Activated T-cell treated with anti-CD3 and anti-CD28 coated beads for 48 hours (primary cell): ENCODE results near the gene ATP11A.

Experiments used
- DNase-seq: peaks from one replicate; pipeline ENCODE4 v3.0.0-alpha.2; 2020; ENCODE audit warnings: low read depth

ATP11A gene

DNA sequence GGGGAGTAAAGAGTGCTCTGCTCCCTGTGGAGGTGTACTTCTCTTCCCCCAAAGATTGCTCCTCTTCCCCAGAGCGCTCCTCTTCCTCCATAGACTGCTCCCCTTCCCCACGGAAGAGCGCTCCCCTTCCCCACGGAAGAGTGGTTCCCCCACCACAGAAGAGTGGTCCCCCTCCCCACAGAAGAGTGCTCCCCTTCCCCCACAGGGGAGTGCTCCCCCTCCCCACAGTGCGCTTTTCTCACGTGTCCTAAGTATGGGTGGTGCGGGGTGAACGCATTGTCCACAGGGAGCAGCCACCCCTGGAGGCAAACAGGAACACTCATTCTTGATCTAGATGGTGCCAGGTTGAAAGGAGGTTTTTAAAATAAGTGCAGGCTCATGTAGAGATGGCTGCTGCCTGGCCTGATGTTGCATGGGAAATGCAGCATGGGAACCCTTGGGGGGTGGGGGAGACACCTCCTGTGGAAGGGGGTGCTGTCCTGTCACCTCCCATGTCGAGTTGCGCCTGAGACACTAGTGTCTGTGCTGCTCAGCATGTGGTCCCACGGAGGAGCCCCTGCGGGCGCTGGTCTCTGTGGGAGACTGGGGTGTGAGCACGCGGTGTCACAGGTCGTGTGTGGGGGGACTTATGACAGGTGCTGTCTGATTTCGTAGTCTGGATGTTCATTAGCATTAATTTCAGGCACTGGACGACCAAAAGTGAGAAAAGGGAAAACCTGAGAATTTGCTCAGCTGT lies 52.2 kb downstream of the ATP11A start:
- DNase-seq, result no peak

DNA sequence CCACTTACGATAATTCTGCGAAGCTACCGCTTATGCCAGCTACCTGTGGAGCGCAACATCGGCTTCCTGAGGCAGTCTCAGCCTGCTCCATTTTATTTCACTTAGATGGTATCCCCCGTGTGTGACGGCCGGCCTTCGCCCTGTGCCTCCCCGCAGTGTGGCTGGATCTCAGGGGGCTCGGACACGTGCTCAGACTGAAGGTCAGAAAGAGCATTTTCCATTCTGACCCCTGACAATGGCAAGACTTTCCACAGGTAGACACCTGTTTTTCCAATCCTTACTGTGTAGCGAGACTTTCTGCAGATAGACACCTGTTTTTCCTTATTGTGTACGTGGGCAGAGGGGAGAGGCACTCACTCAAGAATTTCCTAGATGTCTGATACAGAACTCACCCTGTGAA lies 52.7 kb downstream of the ATP11A start:
- no peak for DNase-seq

DNA sequence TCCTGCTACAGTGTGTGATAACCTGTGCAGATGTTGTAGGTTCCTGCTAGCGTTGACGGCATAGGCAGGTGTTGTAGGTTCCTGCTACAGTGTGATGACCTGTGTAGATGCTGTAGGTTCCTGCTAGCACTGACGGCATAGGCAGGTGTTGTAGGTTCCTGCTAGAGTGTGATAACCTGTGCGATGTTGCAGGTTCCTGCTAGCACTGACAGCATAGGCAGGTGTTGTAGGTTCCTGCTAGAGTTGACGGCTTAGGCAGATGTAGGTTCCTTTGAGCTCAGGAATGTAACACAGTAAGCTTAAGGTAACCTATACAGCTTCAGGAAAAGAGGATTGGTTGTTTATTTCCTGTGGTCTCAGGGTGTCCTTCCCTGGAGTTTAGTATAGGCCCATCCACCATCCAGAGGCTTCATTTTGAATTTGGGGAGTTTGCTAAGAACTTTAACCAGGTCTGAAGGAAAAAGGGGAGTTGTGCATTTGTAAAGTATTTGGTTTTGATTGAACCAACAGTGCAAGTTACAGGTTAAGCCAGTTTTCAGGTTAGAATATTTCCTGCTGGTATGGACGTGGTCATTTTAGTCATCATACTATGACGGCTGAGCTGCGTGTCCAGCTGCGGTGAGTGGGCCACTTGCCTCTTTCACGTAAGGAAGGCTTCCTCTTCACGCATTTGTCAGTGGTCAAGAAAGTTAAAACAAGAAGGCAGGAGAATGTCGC lies 53.8 kb downstream of the ATP11A start:
- DNase-seq, result no peak

DNA sequence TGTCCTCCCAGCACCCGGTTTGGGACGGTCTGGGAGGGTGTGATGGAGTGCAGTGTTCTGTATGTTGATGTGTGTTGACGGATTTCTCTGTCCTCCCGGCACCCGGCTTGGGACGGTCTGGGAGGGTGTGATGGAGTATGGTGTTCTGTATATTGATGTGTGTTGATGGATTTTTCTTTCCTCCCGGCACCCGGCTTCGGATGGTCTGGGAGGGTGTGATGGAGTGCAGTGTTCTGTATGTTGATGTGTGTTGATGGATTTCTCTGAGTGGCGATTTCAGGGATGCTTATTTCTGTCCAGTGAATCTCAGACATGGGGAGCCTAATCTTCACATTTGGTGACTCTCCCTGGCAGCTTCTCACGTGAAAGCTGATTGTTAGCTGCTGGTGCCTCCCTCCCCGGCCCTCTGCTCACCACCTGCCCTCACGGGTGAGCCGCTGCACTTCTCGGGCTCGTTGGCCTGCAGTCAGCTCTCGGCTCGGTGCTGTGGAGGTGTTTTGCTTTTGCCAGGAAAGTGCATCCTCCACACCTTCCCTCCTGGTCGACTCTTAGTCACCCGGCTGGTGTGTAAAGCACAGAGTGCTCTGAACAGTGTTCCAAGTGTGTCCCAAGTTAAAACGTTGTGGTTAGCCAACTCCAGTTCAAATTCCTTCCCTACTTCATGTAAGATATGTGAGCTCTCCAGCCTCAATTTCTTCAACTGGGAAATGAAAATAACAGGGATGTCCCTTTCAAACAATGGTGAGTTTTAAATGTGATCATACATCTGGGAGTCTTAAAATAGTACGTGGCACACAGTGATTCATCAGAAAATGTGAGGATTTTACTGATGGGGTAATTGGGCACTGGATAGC lies 54.6 kb downstream of the ATP11A start:
- no peak for DNase-seq

DNA sequence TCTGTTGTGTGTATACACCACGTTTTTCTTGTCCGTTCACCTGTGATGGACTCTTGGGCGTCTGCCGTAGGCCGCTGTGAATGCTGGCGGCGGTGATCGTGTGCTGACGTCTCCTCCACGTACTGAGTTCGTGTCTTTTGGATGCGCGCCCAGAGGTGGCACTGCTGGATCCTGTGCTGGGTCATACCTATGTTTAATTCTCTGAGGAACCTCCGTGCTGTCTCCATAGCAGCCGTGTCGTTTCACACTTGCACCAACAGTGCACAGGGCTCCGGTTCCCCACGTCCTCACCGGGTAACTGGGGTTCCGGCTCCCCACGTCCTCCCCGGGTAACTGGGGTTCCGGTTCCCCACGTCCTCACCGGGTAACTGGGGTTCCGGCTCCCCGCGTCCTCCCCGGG lies 56.2 kb downstream of the ATP11A start:
- DNase-seq, result no peak

DNA sequence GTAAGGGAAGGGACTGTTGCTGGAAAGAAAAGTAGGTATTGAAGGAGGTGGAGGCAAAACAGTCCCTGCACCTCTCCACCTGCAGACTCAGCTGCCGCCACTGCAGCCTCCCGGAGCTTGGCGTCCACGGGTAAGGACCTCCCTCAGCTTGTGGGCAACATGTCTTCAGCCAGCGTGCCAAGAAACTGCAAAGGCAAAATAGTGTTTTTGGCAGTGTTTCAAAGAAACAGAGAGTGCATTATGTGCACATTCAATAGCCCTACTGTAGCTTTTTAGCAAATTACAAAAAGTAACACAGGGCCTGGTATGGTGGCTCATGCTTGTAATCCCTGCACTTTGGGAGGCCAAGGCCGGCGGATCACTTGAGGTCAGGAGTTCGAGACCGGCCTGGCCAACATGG lies 57.4 kb downstream of the ATP11A start:
- DNase-seq, result no peak

DNA sequence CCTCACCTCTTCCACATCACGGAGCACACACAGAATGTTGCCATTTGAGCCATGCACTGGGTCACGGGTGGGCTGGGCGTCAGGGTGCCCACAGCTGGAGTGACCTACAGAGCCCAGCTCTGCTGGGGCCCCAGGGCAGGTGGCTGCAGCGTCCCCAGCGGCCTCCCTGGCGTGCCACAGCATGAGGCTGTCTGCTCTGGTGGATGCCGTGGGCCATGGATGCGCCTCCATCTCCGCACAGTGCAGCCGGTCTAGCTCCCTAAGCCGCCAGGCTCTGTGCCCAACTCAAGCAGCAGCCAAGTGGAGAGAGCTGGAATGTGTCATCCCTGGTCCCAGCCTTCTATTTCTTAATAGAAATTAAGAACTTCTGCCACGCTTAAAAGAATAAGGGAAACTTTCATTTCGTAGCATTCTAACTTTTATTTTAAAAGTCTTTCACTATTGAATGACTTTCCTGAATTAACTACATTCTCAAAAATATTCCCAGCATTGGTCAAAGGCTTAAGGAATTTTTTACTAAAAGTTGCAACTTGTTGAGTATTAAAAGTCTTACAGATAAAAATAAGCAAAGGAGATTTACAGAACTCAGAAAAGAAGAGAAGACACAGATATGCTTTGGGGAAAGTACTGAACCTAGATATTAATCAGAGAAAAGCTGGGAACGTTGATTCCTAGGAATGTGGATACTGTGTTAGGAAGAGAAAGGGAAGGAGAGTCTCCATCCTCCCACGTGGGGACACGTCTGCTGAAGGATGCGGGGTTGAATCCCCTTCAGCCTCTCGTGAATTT lies 59.3 kb downstream of the ATP11A start:
- no peak for DNase-seq

DNA sequence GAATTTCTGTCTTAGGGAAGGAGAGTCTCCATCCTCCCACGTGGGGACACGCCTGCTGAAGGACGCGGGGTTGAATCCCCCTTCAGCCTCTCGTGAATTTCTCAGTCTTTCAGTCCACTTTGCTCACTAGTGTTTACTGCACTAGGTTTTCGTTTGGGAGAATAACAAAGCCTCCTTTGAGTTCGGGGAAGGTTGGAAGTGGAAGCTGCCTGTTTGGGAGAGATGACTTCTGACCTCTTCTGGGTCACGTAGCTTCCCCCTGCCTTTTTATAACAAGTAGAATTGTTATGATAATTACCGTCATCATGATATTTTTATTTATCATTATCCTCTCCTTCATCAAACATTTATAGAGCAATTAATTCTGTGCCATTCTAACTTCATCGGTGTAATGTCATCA lies 60.7 kb downstream of the ATP11A start:
- no peak for DNase-seq

DNA sequence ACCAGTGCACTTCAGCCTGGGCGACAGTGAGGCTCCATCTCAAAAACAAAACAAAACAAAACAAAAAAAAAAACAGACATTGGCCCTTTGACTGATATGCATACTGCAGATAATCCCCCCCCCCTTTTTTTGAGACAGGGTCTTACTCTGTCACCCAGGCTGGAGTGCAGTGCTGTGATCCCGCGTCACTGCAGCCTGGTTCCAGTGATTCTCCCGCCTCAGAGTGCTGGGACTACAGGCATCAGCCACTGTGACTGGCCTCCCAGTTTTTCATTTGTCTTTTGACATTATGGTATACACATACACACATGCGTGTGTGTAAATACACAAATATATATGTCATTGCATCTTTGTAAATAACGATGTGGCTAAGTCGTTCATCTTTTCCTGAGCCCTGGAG lies 61.8 kb downstream of the ATP11A start:
- no peak for DNase-seq

DNA sequence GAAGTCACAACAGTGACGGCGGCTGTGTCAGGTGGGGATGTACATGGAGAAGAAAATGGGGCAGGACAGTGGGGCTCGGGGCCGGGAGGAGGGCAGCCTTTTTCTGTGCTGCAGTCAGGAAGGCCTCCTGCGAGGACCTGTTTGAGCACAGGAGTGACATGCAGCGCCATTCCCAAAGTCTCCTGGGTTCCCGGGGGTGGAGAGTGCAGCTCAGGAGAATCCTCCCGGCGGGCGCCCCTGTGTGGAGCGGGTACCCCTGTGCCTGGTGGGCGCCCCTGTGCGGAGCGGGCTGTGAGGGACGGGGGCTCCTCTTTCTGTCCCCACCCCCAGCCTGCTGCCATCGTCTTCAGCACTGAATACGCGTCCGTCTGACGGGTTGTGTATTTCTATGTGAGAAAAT lies 62.4 kb downstream of the ATP11A start:
- no peak for DNase-seq

DNA sequence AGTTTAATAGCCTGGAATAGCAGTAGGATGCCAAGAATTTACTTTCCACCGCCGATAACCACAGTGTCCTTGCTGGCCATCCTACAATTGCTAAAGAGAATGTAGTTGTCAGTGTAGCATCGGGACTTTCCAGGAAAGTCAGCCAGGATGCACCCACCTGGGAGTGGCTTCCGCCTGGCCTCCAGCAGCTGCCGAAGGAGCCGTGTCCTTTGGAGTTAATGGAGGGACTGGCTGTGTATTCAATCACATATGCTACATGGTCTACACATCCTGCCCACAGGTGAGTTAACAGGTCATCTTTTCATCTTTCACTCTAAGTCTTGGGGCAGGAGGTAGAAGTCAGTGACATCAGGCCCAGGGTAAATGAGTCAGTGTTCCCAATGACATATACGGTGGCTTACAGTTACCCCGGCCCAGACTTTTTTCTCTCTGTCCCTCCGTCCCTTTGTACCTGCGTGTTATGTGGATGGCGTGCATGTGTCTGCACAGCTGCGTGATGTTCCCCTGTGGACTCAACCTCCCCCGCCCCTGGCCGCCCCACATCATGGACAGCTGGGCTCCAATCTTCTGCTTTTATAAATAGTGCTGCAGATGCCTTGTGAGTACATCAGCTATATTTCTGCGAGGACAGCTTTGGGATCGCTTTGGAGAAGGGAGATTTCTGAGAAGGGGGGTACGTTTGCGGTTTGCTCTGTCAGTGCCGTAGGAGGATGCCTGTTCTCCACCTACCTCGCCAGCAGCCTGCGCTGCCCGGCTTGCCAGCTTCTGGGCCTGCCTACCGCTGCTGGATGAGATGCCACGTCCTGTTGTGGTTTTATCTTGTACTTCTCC lies 63.1 kb downstream of the ATP11A start:
- peak; percentile 6 for DNase-seq

DNA sequence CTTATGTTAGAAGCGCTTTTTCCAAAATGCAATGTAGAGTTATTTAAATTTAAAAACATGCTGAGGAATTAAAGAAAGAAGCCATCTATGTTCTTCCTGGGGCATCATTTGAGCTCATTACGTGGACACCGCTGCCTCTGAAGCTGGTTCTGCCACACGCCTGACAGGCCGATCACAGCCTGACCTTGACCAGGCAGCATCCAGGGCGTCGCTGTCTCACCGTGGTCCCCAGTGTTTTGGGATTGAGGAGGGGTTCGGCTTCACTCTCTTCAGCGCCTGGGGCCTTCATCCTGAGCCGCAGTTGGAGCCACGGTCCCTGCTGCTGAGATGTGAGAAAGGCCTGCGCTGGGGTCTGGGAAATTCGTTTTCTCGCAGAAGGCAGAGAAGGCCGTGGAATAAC lies 64.0 kb downstream of the ATP11A start:
- DNase-seq, result no peak

DNA sequence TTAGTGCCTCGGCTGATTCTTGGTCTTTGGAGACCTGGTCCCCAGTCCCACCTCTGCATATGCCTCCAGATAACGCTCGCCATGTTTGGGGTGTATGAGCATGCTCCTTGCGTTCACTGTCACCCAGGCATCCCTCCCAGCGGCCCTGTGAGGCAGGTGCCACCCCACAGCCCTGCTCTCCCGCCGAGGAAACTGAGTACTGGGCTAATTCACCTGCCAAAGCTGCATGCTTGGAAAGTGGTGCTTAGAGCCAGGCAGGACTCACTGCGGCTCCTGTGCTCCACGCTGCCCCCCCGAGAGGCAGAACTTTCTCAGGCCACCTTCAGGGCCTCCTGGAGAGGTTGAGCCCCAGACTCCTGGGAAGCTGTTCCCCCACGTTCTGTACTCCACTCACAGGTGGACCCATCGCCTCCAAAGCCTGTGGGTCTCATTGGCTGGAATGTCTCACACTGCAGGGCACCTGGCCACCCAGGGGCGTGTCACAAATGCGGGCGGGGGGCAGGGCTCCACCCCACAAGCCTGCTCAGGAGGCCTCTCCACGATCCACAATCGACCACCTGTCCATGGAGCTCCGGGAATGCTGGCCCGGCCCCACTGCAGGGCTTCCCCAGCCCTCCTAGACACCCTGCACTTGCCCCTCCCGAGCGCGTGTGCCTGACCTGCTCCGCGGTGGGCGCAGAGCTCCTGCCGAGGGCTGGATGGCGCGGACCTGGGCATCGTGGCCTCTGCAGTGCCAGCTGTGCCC lies 64.6 kb downstream of the ATP11A start:
- no peak for DNase-seq

DNA sequence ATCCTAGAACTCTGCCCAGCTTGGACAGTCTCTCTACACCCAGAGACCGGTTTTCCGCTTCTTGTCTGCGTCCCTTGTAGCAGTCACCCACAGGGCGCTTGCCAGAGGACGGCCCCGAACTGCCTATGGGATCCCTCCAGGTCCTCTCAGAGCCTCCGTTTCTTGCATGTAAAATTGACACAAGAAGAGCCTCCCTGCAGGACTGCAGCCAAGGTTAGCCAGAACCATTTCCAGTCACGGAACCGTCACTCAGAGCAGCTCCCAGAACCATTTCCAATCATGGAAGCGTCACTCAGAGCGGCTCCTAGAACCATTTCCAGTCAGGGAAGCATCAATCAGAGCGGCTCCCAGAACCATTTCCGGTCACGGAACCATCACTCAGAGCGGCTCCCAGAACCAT lies 65.5 kb downstream of the ATP11A start:
- no peak for DNase-seq

DNA sequence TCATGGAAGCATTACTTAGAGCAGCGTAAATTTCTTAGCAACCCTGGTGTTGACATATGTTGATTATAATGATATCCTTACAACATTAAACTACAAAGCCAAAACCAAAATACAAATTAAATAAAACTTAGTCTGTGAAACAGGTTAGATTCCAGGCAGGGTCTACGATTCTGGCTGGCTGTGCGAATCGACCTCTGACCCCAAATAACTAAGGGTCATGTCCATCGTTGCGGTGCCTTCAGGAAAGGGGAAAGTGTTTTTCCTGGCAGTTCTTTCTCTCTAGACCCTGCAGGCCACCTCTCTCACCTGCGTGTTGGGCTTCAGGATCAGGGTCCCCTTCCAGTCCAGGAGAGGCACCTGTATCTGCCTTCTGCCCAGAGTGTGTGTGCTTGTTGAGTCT lies 66.2 kb downstream of the ATP11A start:
- no peak for DNase-seq

DNA sequence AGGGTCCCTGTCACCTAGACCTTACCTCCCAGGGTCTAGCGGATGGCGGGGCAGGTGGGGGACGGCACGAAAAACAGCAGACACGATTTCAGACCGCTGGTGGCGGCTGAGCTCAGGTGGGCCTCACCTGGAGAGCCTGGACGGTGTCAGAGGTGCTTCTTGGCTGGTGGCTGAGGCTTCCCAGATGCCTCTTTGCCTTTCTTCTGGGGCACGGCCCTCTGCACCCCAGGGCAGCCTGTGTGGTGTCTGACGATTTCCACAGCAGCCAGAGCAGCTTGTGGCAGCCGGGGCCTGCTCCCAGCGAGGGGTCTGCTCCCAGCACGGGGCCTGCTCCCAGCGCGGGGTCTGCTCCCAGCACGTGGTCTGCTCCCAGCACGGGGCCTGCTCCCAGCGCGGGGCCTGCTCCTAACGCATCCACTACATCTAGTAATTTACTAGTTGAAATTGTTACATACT lies 66.7 kb downstream of the ATP11A start:
- no peak for DNase-seq

DNA sequence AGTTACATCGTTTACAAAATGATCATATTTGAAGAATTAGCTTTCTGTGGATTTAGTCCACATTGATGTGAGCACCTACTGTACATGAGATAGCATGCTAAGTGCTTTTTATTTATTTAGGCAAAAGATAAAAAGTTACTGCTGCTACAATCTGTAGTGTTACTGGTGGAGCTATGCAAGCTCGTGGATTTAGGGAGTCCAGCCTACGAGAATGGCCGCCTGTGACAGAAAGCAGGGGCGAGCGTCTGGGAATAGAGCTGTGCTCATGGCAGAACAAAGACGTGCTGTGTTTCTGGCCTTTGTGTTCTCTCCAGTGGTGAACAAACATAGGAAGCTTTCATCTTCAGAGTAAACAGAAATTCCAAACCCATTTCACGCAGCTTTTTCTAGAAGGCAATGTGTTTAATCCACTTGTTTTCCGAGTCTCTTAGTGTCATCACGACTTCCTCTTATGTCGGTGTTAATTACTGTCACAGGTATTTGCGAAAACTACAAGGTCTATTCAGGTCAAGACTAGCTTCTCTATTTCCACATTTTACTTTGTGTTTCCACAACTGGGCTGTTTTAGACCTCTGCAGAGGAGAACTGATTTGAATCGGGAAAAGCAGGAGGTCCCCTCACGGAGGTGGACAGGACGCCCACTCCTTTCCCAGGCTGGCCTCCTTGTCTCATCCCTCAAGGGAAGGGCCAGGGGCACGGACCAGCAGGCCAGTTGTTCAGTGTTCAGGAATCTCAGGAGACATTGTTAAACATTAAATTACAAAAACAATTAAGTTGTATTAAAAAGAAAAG lies 67.3 kb downstream of the ATP11A start:
- DNase-seq, result no peak

DNA sequence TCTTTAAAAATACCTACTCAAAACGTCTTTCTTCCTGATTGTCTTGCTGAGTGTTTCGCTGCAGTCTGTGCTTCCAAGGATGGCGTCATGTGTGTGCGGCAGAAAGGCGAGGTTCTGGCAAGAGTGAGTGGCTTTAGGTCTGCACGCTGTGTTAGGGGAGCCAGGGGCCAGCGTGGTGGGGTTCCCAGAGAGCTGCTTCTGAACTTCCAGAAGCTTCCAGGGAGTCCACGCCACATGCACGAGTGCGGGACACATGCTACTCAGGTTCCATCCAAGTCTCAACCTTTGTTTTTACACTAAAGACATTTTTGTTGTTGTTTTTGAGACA lies 67.9 kb downstream of the ATP11A start:
- DNase-seq, result no peak

DNA sequence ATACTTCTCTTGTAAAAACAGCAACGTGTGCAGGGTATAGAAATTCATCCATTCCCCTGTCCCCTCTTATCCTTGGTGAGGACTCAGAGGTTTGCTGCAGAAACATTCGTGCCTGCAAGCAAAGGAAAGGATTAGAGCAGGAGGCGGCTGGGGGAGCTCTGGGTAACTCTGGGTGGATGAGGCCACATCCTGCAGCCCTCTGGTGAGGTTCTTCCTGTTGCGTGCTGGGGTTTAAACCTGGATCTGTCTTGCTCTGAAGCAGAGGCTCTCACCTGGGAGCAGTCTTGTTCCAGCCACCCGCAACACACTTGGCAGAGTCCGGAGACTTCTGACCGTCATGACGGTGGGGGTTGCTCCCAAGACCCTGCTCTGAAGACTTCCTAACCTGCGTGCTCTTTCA lies 69.2 kb downstream of the ATP11A start:
- DNase-seq, result no peak

DNA sequence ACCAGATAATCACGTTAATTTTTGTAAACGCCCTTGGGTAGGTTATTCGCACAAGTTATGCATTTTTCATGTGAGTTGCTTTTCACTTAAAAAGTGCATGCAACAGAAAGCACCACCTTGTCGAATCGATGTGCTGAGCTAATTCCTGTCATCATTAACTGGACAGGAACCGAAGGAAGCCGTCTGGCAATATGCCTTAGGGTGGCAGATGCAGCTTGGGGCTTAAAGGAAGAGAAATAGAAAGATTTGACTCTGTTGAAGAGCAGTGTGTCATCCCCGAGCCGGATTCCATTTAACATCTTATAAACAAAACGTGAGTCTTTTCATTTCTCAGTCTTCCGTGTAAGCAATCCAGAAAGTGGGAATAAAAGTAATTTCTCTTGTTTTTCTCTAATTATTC lies 70.0 kb downstream of the ATP11A start:
- no peak for DNase-seq
